ENCODE results near the gene APBB1IP. TPM values are rescaled to one million over a fixed set of nuclear protein-coding genes. Genes with fewer than 3 reads are reported as not detected.

Gene APBB1IP
- total and polyA plus RNA-seq, 9 of the 15 experiments (the other 6 are each of a cell fraction or from before 2014, with no cell fraction given): 0.03 to 0.11 (median 0.06) TPM; not detected in 4

- FAIRE-seq (no peak), DNase-seq (ENCODE audit: extremely low read depth in 1 of 4, low spot score in 3 of 4) (peak in 2 of 4 experiments; percentile 12 to 23), ATAC-seq (0 out of 3 replicates have a peak, but pooled peaks have one; percentile 55)
- Histone ChIP-seq H3K36me3 (ENCODE audit: control insufficient read depth, insufficient read depth, low read length) (no peaks in the 10 kb centered on the region), H3K79me2 (ENCODE audit: control insufficient read depth, insufficient read depth, low read length) (no peaks in the 10 kb centered on the region), H3K27ac (ENCODE audit: extremely low read depth, low read depth, low read length) (no peak overlapping the region), H3K4me2 (ENCODE audit: insufficient read depth, low read length) (no peak overlapping the region), H2AFZ (ENCODE audit: low read depth, low read length) (no peak overlapping the region), H3K4me1 (replicated peaks in 1 of 2; ENCODE audit: control insufficient read depth in 2 of 2, insufficient read depth in 2 of 2, low read length in 2 of 2) (no peaks in the 10 kb centered on the region; a peak in 1 of 5 replicates), H3K9ac (ENCODE audit: insufficient read depth in 1 of 2, low read depth in 2 of 2, low read length in 2 of 2) (no peak overlapping the region), H3K9me3 (replicated peaks; ENCODE audit: control insufficient read depth, insufficient read depth, low read depth, low read length) (no peaks in the 10 kb centered on the region), H3K9me1 (ENCODE audit: control insufficient read depth, insufficient read depth, low read length) (no peaks in the 10 kb centered on the region), H3K27me3 (ENCODE audit: control insufficient read depth in 2 of 2, insufficient read depth in 2 of 2, low read length in 2 of 2) (peaks cover 6 to 7% of the 10 kb centered on the region in 2 experiments), H3K4me3 (no peak overlapping the region), H4K20me1 (replicated peaks; ENCODE audit: control insufficient read depth, insufficient read depth, low read length) (no peaks in the 10 kb centered on the region)
- in situ Hi-C loops (cut with MboI): loop anchor here (25.0 kb wide), 1 partner anchor 854 kb away; no protein-coding TSS in a partner anchor
- ChIA-PET CTCF (ENCODE audit: low intra/inter-chr PET ratio) (no interaction called here), POLR2A (interaction anchor here (0.6 kb wide), 1 partner anchor 11 kb away, joined by 3 read pairs; no protein-coding TSS in a partner anchor)
- intact Hi-C loops (cut with micrococcal nuclease): no loop called here
- no TSS peak for BruUV-seq (replicated peaks)
- WGBS (ENCODE audit: insufficient coverage, low coverage, missing lambda C conversion rate): 4% methylated on average over 16 of the region's 64 CpGs
- TF ChIP-seq ZNF75A (CRISPR knock-in tag; IDR thresholded peaks at IDR 0.05) (no peak), MECOM (CRISPR knock-in tag; IDR thresholded peaks at IDR 0.05) (no peak), ZNF232 (CRISPR knock-in tag; IDR thresholded peaks at IDR 0.05) (no peak), SPI1 (IDR thresholded peaks at IDR 0.05; ENCODE audit: borderline replicate concordance, low read depth, low read length) (no peak)
Observed at GRCh38 chr10:26566525-26567350, 128.6 kb downstream of the APBB1IP start.

GRCh38 chr10:26567351-26567721 is 129.2 kb downstream of the APBB1IP start:
- BruUV-seq (replicated peaks): no TSS peak
- H2AFZ ChIP-seq (ENCODE audit: low read depth, low read length): no peak overlapping the region

More at GRCh38 chr10:26567351-26567721, 129.2 kb downstream of the APBB1IP start:
- DNase-seq (ENCODE audit: extremely low read depth in 1 of 4, low spot score in 3 of 4): no peak
- TF ChIP-seq CHD4 (IDR thresholded peaks at IDR 0.05; ENCODE audit: insufficient read depth, insufficient replicate concordance, low read depth, low read length, poor library complexity, severe bottlenecking) (no peak), STAT5B (CRISPR knock-in tag; IDR thresholded peaks at IDR 0.05) (no peak)
- Histone ChIP-seq H3K4me2 (ENCODE audit: insufficient read depth, low read length) (no peak overlapping the region), H3K4me3 (no peak overlapping the region), H3K9me1 (ENCODE audit: control insufficient read depth, insufficient read depth, low read length) (no peaks in the 10 kb centered on the region), H3K9me3 (replicated peaks; ENCODE audit: control insufficient read depth, insufficient read depth, low read depth, low read length) (no peaks in the 10 kb centered on the region), H3K79me2 (ENCODE audit: control insufficient read depth, insufficient read depth, low read length) (no peaks in the 10 kb centered on the region), H3K36me3 (ENCODE audit: control insufficient read depth, insufficient read depth, low read length) (no peaks in the 10 kb centered on the region), H4K20me1 (replicated peaks; ENCODE audit: control insufficient read depth, insufficient read depth, low read length) (no peaks in the 10 kb centered on the region), H3K4me1 (replicated peaks in 1 of 2; ENCODE audit: control insufficient read depth in 2 of 2, insufficient read depth in 2 of 2, low read length in 2 of 2) (no peaks in the 10 kb centered on the region; a peak in 1 of 5 replicates), H3K27ac (ENCODE audit: extremely low read depth, low read depth, low read length) (no peak overlapping the region), H3K27me3 (ENCODE audit: control insufficient read depth in 2 of 2, insufficient read depth in 2 of 2, low read length in 2 of 2) (peaks cover 6 to 7% of the 10 kb centered on the region in 2 experiments), H3K9ac (ENCODE audit: insufficient read depth in 1 of 2, low read depth in 2 of 2, low read length in 2 of 2) (no peak overlapping the region)
- in situ Hi-C loops (cut with MboI) (loop anchor here (25.0 kb wide), 1 partner anchor 855 kb away; no protein-coding TSS in a partner anchor), intact Hi-C loops (cut with micrococcal nuclease) (no loop called here)
- ChIA-PET POLR2A (no interaction called here), CTCF (ENCODE audit: low intra/inter-chr PET ratio) (no interaction called here)
- no peak for ATAC-seq
- WGBS (ENCODE audit: insufficient coverage, low coverage, missing lambda C conversion rate): 7% methylated on average over 9 of the region's 10 CpGs
- FAIRE-seq: peak; percentile 29

All from K562 (cell line).